NCI-H2107 (cell line): ENCODE measurements around the gene TRIM16.
"Not testable (repeated sequence)": the region's sequence is repeated elsewhere in the genome, so short reads cannot be mapped to it uniquely, and the experiment has no call there.

Experiments used
- DNase-seq: peaks from one replicate; lab custom pipeline; 2025; lab: John Stamatoyannopoulos, UW

Gene TRIM16

DNA sequence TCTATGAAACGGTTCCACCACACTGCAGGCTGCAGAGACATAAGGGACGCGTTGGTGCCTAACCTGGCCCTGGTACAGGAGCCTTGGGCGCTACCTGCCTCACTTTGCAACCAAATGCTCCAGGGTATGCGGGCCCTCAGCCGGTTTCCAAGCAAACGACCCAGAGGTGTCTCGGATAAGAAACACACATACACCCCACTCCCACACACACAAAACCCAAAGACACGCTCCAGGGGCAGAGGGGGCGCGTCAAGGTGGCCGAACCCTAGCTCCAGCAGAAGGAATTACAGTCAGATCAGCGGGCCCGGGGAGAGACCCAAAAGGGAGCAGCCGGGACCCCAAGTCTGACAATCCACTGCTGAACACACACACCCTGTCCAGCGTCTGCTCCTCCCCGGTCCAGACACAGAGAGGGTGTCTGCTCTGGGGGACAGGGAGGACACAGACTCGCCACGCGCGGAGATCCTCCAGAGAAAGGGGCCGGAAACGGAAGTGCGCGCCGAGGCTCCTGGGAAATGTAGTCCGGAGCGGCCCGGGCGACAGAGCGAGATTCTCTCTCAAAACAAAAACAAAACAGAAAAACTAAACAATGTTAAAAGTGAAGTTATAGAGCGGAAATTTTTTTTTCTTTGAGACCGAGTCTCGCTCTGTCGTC lies at the start of gene TRIM16:
TSS of gene TRIM16 (minus strand) at position 488 of the 655 bp plus-strand sequence. CDS start 32,702 bp downstream, outside the sequence.
- not testable (repeated sequence) for DNase-seq

DNA sequence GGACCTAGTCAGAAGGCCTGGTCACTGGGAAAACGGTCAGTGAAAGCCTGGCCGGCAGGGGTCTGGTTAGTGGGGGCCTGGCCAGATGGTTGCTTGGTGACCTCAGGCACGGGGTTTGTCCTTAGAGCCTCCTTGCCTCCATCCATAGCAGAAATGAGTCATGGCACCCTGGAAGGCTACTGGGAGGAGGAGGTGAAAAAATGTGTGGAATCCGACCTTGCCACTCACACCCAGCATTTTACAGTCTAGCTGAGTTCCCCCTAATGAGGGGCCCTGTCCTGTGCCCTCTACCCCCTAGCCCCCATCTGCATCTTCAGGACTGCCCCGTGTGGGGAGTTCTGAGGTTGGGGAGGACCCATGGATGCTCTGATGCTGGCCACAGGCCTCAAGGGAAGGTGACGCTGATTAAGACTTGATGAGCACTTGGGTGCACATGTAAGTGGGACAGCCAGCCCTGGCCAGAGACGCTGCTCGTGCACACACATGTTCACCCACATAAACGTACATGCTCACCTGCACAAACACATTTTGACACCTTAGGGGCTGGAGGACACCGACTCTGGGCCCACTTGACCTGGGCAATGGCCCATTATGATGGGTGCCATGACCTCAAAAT lies 49.2 kb upstream of the TRIM16 start:
- DNase-seq = not testable (repeated sequence)

DNA sequence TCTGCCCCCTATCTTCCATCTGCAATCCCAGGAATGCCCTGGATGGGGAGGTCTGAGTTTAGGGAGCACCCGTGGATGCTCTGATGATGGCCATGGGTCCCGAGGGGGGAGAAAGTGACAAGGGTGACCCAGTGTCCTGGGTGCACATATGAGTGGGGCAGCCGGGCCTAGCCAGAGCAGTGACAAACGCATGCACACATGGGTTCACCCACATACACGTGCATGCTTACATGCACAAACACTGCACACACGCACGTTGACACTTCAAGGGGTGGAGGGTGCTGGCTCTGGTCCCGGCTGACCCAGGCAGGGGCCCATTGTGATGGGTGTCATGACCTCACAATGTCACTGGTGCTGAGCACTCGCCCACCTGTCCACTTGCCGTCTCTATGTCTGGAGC lies 47.8 kb upstream of the TRIM16 start, which contains the start of gene TBC1D26:
TSS of gene TBC1D26 (plus strand) at position 384 of the 400 bp plus-strand sequence. CDS start 3,066 bp downstream, outside the sequence.
- DNase-seq = not testable (repeated sequence)

DNA sequence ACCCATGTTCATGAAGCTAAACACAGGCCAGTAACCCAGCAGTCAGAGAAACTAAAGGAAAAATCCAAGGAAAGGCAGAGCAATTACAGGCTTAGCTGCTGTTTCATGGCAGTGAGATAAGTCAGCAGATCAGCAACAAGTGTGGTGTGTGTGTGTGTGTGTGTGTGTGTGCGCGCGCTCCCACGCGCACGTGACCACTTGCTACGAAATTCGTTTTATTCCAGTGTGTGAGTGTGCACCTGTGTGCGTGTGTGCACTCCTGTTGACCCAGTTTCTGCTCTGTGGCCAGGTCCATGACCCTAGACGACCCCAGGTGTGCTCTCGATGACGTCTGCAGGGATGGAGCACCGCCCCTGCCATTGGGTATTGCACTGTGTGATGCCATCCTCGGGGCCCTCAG lies 46.4 kb upstream of the TRIM16 start:
- DNase-seq = not testable (repeated sequence)

DNA sequence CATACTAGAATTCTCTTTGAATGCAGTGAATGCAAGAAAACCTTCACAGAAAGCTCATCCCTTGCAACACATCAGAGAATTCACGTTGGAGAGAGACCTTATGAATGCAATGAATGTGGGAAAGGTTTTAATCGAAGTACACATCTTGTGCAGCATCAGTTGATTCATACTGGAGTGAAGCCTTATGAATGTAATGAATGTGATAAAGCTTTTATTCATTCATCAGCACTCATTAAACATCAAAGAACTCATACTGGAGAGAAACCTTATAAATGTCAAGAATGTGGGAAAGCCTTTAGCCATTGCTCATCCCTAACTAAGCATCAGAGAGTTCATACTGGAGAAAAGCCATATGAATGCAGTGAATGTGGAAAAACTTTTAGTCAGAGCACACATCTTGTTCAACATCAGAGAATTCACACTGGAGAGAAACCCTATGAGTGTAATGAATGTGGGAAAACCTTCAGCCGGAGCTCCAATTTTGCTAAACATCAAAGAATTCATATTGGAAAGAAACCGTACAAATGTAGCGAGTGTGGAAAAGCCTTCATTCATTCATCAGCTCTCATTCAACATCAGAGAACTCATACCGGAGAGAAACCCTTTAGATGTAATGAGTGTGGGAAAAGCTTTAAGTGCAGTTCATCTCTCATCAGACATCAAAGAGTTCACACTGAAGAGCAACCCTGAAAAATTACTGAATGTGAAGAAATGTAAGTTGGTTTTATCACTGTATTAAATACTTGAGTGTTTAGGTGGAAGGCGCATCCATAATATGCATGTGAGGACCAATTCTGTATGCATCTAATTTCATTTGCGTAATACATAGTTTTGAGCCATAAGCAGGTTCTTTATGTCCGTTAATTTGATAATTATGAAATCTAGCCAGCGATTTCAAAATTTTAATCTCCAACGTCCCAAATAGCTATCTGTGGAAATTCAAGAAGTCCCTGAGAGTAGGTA lies 32.8 kb upstream of the TRIM16 start:
- not testable (repeated sequence) for DNase-seq

DNA sequence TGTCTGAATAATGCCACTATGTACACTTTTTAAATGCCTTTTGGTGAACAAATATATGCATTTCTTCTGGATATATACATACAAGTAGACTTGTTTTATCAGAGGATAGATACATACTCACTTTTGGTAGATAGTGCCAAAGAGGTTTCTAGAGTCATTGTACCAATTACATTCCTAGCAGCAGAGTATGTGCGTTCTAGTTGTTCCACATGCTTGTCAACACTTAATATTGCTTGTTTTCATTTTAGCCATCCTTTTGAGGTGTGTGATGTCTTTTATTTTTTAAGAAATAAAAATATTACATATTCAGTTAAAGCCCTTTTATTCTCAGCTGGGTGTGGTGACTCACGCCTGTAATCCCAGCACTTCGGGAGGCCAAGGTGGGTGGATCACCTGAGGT lies 24.8 kb upstream of the TRIM16 start:
- not testable (repeated sequence) for DNase-seq

DNA sequence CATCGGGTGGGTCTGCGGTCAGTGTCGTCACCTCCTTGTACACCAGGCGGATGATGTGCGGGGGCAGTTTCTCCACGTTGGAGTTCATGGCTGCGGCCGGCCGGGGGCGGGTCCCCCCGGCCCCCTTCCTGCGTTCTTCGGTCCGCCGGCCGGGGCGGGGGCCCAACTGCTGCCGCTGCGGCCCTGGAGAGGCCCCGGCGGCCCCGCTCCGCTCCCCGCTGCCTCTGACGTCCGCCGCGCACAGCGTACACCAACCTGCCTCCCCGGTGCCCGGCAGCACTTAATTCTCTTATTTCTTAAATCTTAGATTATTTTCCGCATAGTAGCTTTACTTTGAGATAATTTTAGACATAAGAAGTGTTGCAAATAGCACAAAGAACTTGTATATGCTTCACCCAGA lies 20.7 kb upstream of the TRIM16 start:
- not testable (repeated sequence) for DNase-seq

DNA sequence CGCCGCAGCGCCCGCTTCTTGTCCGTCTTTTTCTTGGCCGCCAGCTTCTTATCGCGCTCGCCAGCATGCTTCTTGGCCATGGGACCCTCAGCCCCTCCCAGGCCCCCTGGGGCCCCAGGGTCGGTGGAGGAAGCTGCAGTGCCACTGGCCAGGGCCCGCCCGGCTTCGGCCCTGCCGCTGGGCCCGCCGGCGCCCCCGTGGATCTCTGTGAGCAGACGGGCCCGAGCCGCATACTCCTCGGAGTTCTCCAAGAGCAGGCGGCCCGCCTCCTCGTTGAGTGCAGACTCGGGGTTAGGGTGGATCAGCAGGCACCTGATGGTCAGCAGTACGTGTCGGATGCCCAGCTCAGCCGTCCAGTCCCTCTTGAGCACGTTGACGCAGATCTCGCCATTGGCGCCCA lies 20.1 kb upstream of the TRIM16 start:
- not testable (repeated sequence) for DNase-seq

DNA sequence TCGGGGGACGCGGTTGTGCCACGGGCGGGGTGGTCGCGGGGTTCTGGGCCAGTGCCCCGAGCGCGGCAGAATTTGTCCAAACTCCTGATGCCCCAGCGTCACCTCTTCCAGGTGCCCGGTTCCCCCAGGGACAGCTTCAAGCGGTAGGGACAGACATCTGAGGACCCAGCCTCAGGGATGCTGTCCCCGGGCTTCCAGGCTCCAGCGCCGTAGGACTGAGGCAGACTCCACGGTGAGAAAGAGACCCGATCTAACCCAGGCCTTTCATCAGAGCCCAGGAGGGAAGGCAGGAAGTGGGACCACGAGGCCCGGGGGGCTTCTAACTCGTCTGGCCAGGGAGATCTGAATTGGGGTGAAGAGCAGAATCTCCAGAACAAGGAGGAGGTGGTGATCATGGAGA lies 15.8 kb upstream of the TRIM16 start:
- not testable (repeated sequence) for DNase-seq

DNA sequence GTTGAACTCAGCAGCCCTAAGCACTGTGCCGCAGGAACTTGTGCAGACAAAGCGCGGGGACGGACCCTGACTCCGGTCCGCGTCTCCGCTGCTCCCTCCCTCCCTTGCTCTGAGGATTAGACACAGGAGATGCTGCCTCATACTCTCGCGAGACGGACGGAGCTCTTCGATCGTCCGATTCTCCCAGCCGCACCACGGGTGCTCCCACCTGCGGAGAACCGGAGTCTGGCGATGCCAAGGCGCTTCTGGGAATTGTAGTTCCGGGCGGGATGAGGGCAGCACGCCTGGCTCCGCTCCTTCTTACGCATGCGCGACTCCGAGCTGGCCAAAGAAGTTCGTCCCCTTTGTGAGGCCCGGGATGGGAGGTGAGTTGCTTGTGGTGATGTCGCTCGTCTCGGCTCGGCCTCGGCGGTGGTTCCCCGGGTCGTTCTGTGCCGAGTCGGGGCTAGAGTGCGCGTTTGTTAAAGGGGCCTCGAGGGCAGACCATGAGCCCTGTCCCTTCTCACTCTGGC lies 15.4 kb upstream of the TRIM16 start, which contains the start of gene ZNF286A:
TSS of gene ZNF286A (plus strand) at position 340 of the 512 bp plus-strand sequence. CDS start 578 bp downstream, outside the sequence.
- DNase-seq = peak; percentile 85

DNA sequence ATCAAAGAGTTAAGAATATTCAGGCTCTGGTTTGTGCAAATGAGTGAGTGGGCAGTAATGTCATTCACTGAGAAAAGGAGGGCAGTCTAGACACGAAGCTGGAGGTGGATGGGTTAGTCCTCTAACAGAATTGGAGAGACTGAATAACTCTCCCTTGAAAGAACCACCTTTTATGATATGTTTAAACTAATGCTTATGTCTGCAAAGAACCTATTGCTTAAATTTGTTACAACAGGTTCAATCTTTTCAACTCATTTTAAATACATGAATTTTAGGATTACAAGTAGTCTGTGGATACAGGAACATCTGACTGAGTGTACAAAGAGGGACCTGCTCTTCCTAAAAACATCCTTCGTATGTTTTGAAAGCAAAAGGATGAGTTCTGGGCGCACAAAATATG lies 14.9 kb upstream of the TRIM16 start:
- DNase-seq = not testable (repeated sequence)

DNA sequence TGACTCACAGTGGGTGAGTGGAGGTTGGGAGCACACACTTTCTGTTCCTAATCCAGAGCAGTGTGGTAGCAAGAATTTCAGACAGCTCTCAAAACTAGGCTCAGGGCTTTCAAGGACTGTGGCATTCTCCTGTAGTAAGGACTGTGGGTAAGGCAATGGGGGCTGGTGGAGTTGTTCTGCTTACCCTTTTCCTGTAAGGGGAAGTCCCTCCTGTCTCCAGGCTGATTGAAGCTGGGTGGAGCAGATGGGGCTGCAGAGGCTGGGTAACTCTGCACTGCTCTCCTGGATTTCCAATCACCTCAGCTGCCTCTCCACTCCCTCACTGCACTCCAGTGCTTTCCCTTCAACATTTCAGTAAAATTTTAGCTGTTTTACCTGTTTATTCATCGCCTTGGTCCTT lies 3.4 kb upstream of the TRIM16 start:
- DNase-seq = not testable (repeated sequence)

DNA sequence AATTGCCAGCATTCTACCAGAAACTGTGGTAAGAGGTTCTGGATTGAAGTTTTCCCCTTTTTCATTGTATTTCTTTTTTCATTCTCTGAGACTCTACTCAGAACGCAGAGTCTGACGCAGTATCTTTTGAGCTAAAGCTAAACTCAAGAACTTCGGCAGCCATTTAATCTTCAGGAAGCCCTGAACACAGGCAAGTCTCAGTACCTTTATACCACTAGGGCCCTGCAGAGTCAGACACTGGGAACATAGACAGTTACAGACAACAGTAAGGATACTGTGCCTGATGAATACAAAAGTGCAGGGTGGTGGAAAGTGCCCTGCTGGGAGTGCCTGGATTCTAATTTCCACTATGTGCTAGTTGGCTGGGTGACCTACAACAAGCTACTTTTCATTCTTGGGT lies 976 bp downstream of the TRIM16 start:
- DNase-seq = not testable (repeated sequence)

DNA sequence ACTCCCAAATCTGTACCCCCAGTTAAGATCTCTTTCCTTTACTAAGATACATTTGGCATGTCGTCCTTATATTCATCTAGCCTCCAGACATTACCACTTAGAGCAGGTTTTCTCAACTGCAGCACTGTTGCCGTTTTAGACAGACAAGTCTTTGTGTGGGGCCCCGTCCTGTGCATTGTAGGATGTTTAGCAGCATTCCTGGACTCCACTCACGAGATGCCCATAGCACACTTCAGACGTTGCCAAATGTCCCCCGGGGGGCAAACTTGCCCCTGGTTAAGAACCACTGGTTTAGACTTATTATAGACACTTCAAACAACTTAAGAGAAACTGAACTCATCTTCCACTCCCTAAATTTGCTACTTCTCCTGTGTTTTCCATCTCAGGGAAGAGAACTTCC lies 8.1 kb downstream of the TRIM16 start:
- not testable (repeated sequence) for DNase-seq

DNA sequence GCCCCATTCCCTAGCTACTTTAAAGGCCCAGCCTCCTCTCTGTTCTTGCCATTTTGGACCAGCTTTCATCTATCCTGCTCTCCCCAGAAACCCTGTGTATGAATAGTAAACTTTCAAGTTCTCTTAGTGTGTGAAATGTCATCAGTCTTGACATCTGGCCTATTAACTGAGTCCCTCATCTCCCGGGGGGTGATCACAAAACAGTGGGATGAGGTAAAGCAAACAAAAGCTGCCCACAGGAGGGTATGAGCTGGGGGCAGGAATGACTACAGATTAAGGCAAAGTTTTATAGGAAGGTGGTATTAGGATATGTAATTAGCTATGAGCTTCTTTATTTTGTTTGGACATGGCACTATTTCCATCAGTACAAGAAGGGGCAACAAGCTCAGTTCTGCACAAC lies 9.5 kb downstream of the TRIM16 start:
- not testable (repeated sequence) for DNase-seq

DNA sequence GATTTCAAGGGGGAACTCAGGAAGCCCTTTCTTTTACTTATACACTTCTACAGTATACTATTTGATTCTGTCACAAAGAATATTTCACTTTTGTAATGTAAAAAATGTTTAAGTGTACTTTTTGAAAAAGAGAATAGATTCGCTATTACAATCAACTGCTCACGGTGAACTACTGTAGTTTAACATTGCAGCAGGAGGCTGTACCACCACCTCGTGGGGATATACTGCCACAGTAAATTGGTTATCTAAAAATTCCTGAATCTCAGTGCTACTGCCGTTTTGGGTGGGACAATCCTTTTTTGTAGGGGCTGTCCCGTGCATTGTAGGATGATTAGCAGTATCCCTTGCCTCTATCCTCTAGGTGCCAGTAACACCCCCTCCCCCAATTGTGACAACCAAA lies 14.6 kb downstream of the TRIM16 start:
- DNase-seq = not testable (repeated sequence)

DNA sequence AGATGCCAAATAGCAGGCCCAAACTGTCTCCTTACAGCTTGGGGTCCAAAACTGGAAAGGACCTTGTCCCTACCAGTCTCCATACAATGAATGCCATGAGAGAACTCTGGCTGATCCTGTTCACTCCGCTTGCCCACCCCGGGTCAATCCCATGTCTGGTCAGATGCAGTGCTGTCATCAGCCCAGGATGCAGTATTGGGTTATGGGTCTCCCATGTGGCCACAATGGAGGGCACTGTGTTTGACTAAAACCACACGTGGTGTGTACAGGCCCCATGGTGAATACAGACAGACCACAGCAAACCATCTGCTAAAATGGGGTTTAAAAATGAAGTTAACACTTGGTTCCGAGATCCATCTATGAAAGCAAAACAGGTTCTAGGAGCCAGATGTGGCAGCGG lies 20.4 kb downstream of the TRIM16 start:
- DNase-seq = no peak

DNA sequence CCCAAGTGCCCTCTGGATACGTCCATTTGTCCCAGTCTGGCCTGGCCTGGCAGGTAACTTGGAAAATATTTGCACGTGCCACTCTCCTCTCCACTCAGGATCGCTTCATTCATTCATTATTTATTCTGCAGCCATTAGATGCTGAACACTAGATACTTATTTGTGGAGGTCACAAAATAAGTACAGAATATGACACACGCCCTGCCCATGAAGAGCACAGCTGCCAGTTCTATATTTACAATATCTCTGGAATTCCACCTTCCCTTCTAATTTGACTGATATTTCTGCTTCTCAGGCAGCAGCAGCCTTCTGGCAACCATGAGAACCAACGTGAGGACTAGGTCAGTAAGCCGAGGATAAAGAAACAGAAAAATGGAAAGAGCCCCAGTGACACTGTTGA lies 20.9 kb downstream of the TRIM16 start:
- no peak for DNase-seq

DNA sequence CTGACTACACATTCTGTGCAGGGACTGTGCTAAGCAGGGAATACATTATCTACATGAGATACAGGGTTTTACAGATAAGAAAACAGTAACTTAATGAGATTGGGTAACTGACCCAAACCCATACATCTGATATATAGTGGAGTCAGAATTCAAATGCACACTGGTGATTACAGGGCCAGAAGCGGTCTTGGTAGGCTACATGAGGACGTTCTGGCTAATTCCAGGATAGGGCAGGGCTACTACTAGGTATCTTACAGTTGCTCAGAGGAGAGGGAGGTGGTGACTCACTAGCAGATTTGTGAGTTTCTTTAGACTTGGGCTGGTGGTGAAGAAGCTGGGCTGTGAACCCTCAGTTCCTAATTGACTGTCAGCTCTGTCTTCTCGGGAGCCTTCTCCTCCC lies 21.4 kb downstream of the TRIM16 start:
- DNase-seq = no peak

DNA sequence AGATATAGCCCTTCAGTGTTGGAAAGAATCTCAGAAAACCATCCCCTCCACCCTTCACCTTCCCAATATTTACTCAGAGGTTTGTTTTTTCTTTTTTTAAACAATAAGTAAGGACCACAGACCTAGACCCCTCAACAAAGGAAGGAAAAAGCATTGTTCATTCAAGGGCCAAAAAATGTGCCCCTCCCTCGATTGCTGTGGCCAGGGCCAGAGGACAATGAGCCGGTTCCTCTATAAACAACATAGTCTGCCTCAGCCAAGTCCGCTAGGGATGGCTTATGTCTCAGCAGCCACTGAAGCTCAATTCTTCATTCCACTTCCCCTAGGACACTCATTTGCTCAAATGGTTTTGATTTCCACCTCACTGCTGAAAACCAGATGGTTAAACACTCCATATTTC lies 24.0 kb downstream of the TRIM16 start:
- DNase-seq = no peak

DNA sequence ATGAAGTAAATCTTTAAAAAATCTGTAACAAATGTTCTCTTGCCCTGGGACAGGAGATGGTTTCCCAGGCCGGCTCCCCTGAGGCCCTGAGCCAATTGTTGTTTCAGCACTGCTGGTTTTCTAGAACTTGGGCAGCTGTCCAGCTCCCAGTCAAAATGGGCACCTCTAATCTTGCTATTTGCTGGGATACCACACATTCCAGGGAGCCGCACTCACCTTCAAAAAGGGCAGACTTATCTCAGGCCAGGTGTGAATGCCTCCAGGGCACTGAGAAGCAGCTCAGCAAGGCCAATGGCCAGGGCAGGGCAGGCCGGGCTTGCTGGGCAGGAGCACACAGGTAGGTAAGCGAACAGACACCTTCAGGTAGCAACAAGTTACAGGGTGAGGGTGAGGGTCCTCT lies 24.4 kb downstream of the TRIM16 start:
- no peak for DNase-seq

DNA sequence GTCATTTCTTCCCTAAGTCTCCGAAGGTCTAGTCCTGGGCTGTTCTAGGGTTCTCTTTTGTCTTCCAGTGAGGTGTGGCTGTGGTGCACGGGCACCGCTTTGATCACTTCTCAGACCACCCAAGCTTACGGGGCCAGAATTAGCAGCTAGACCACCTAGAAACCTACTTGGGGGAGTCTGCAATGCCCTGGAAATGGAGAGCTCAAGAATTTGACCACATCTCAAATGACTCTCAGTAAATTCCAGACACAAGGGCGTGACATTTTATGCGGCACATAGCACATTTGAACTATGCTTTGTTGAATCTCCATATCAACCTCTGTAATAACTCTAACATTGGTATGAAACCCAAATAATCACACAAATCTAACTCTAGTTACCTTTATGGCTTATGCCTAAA lies 24.9 kb downstream of the TRIM16 start:
- DNase-seq = no peak
